Left lobe of liver (tissue), 2 donors: ENCODE results near the gene NRXN3. TPM values are rescaled to one million over a fixed set of nuclear protein-coding genes. Genes with fewer than 3 reads are reported as not detected.

Experiments used
- ATAC-seq: fragments of 200-7000 bp; cut with Tn5 transposase; one replicate; pipeline ENCODE4 v1.9.1; 2020; ENCODE audit warnings: mild to moderate bottlenecking, moderate library complexity
- DNase-seq: peaks from one replicate; pipeline ENCODE4 v3.0.0-alpha.2; 2020; ENCODE audit warnings: low spot score
- total RNA-seq: library from RNA; stranded (reverse); gene quantifications from one replicate; pipeline ENCODE4 v1.2.1, GENCODE V29; 2021
- donor health status: DM: no; HTN: no; CAD: no; lungs with moderate emphysema.
- donor health status: DM: no; HTN: yes; CAD: no.

NRXN3 gene
- 0.20 TPM for total RNA-seq

- DNase-seq (no peak), ATAC-seq (no peak)
Observed at GRCh38 chr14:78170203-78170602, at the start of gene NRXN3. Gene NRXN3, plus strand, starts transcription at chr14:78170373. Its CDS starts 72,721 bp downstream, at chr14:78243094.

GRCh38 chr14:78122436-78122835 is 47.7 kb upstream of the NRXN3 start:
- DNase-seq, result no peak
- no peak for ATAC-seq

GRCh38 chr14:78123650-78124253 is 46.4 kb upstream of the NRXN3 start:
- DNase-seq (no peak), ATAC-seq (no peak)

- DNase-seq (no peak), ATAC-seq (no peak)
Observed at GRCh38 chr14:78127961-78128360, 42.2 kb upstream of the NRXN3 start.

GRCh38 chr14:78129375-78129774 is 40.8 kb upstream of the NRXN3 start:
- ATAC-seq (no peak), DNase-seq (no peak)

- DNase-seq (no peak), ATAC-seq (no peak)
Observed at GRCh38 chr14:78130356-78130755, 39.8 kb upstream of the NRXN3 start.

GRCh38 chr14:78131201-78131600 is 39.0 kb upstream of the NRXN3 start:
- no peak for DNase-seq
- no peak for ATAC-seq

- ATAC-seq (no peak), DNase-seq (no peak)
Observed at GRCh38 chr14:78131616-78132015, 38.6 kb upstream of the NRXN3 start.

- ATAC-seq (no peak), DNase-seq (no peak)
Observed at GRCh38 chr14:78135450-78135891, 34.7 kb upstream of the NRXN3 start.

GRCh38 chr14:78136695-78137094 is 33.5 kb upstream of the NRXN3 start:
- no peak for ATAC-seq
- no peak for DNase-seq

GRCh38 chr14:78141590-78141989 is 28.6 kb upstream of the NRXN3 start:
- no peak for ATAC-seq
- DNase-seq, result no peak

GRCh38 chr14:78142998-78143397 is 27.2 kb upstream of the NRXN3 start:
- DNase-seq, result no peak
- ATAC-seq, result no peak

GRCh38 chr14:78143489-78144145 is 26.6 kb upstream of the NRXN3 start:
- DNase-seq (no peak), ATAC-seq (no peak)

- no peak for DNase-seq
Observed at GRCh38 chr14:78152201-78153063, 17.7 kb upstream of the NRXN3 start.

GRCh38 chr14:78153064-78153341 is 17.2 kb upstream of the NRXN3 start:
- no peak for DNase-seq
- ATAC-seq, result no peak

More at GRCh38 chr14:78152201-78153063, 17.7 kb upstream of the NRXN3 start:
- no peak for ATAC-seq

- DNase-seq (no peak), ATAC-seq (no peak)
Observed at GRCh38 chr14:78154827-78155226, 15.3 kb upstream of the NRXN3 start.

- DNase-seq (no peak), ATAC-seq (no peak)
Observed at GRCh38 chr14:78156196-78156595, 14.0 kb upstream of the NRXN3 start.

GRCh38 chr14:78157494-78158437 is 12.4 kb upstream of the NRXN3 start:
- no peak for DNase-seq
- peak; percentile 49 for ATAC-seq

GRCh38 chr14:78162202-78162601 is 8.0 kb upstream of the NRXN3 start:
- DNase-seq (no peak), ATAC-seq (no peak)

GRCh38 chr14:78164226-78164853 is 5.8 kb upstream of the NRXN3 start:
- peak; percentile 86 for ATAC-seq

More at GRCh38 chr14:78164226-78164853, 5.8 kb upstream of the NRXN3 start:
- no peak for DNase-seq
